Activated CD4-positive, alpha-beta T cell treated with anti-CD3 and anti-CD28 coated beads, Interleukin-10, Interleukin-2, amounts not matched to agents 100 ng/mL and 50 ng/mL, durations not matched to agents 16 hours and 8 hours (primary cell): ENCODE results near the gene GALNT17.

Experiments
- DNase-seq: peaks from one replicate; pipeline ENCODE4 v3.0.0-alpha.2; 2020

GALNT17 gene

DNA sequence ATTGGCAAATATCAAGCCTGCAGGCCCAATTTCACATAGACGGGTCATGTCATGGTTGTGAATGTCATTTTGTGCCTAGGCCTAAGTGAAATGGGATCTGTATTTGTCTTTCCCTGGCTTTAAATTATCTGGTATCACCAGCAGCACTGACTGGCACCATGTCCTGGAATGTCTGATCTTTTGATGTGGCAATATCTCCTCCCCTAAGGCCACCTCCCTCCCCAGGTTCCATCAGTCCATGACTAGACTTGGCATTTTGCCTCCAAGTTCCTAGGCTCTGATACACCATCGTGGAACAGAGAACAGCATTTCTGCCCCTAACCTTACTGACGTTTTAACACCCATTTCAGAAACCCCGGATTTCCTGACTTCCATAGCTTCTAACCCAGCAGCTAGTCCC, 513.9 kb downstream of the GALNT17 start:
- no peak for DNase-seq

GRCh38 chr7:71649812-71650211, 517.9 kb downstream of the GALNT17 start:
- no peak for DNase-seq

- no peak for DNase-seq
Observed at GRCh38 chr7:71650653-71651337, 518.9 kb downstream of the GALNT17 start.

DNA sequence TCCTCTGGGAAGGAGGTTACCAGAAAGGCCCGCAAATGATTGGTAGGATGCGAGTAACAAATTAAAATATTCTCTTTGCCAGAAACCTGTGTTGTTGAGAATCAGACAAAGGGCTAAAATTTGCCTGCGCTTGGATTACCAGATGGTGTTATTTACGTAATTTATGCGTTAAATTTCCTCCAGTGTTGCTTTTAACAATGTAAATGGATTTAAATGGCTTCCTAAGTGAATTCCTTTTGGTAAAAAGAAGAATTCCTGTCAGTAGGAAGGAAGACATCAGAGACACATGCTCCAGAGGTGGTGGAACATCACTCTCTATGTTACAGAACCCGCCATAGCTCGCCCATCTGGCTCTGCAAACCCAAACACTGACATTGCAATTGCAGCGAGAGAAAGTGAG, 520.6 kb downstream of the GALNT17 start:
- DNase-seq, result no peak

DNA sequence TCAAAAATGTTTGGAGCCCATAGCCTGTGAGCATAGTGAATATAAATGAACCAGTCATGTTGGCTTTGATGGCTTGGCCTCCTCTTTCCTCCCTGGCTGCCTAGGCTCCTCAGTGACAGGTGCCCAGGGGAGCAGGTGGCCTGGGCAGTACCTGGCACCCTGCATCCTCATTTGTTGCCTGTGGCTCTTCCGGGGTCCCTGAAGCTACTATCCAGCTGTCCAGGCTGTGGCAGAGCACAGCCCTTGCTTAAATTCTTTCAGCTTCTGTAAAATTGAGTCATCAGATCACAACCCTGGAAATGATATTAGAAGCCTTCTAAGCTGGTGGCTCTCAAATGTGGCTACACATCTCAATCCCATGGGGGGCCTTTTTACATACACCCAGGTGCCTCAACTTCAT, 525.4 kb downstream of the GALNT17 start:
- no peak for DNase-seq

- no peak for DNase-seq
Observed at GRCh38 chr7:71659622-71660021, 527.7 kb downstream of the GALNT17 start.

- DNase-seq, result no peak
Observed at GRCh38 chr7:71661671-71662224, 529.8 kb downstream of the GALNT17 start.

GRCh38 chr7:71665716-71666115, 533.8 kb downstream of the GALNT17 start:
- no peak for DNase-seq

DNA sequence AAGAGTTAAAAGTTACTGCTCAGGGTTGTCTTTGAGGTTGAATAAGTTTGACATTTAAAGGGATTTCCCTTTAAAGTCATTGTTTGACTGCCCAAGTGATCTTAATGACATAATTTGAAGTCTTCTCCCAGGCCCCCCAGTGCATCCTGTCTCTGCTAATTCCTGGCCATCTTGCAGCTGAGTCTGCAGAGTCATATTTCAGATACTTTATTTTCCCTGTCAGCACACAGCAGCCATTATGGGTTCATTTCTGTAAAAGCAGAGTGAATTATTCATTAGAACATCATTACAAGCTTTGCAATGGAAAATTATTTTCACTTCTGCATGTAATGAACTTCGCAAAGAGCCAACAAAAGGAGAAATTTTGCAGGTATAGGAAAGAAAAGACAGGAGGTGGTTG, 536.6 kb downstream of the GALNT17 start:
- no peak for DNase-seq

GRCh38 chr7:71679480-71679879, 547.5 kb downstream of the GALNT17 start:
- no peak for DNase-seq

DNA sequence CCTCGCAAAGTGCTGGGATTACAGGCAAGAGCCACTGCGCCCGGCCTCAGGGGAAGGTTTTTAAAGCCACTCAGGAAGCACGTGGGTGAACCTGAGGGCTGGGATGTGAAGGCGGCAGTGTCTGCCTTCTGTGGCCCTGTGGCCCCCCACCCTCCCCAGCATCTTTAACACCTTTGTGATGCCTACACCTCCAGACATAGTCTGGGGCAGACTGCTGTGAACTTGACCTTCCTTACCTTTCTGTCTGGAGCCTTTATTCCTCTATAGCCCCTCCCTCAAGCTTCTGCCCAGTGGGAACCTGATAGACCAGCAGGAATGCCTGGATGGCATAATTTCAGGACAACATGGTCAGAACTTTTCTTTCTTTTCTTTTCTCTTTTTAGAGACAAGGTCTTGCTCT, 550.2 kb downstream of the GALNT17 start:
- DNase-seq, result no peak

DNA sequence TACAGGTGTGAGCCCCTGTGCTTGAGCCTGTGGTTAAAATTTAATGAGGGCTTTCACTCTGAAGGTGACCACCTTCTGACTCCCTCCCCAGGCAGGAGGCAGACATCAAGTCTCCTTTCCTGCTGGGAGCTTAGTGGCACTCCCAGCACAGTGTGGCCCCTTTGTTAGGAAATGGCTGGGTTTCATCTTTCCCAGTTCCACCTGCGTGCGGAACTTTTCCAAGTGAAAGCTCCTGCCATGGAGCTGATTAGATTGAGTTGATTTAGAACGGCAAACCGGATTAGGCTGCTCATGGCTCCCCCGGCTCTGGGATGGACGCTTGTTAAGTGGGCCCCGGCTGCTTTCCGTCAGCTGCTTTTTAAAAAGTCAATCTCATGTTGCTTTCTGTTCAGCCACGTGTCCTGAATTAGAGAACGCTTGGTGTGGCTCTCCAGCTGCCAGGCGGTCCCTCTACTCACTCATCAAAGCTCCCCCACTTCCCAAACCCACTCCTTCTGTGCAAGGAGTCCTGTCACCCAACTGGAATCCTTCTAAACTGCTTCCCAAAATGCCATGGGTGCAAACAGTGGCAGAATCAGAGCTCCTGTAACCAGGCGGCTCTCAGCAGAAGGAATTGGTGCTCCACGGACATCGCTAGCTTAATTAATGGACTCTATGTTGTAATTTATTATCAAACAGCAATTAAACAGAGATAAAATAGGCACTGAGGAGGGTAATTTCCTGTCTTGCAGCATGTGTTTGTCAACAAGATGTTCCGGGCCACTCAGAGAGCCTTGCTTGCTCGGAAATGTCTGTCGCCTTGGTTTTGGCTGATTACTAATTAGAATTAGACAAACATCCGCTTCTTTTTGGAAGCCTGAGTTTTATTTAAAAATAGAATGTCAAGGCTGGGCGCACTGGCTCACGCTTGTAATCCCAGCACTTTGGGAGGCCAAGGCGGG, 551.2 kb downstream of the GALNT17 start:
- no peak for DNase-seq

DNA sequence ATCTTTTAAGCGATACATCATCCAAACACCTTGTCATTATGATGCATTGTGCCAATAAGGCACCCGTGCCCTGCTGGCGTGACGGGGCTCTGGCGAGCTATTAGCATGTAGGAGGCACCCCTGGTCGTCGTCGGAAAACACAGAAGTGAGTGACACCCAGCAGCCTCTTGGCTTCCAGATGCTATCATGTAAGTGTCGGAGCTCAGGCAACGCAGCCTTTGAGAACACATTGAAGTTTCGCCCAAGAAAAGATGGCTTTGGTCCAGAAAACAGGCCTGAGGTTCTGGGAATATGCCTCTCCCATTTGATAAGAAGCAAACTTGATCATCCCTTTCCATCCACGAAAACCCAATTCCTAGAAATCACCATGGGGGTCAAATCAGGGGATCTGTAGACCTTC, 555.3 kb downstream of the GALNT17 start:
- DNase-seq, result no peak

- no peak for DNase-seq
Observed at GRCh38 chr7:71687831-71688599, 556.1 kb downstream of the GALNT17 start.

DNA sequence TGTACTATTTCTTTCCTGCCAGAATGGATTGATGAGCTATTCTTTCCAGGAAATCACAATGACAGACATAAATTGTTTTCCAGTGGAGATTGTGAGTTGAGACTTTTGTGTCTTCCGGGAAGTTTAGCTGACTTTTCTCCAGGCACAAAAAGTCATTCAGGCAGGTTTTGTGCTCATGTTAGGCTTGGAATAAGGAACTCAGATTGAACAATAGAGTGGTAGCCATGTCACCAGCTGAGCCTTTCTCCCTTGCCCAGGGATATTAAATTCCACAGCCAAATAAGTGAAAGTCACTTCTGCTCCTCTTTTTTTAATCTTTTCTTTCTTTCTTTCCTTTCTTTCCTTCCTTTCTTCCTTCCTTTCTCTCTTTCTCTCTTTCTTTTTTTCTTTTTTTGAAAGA, 559.6 kb downstream of the GALNT17 start:
- no peak for DNase-seq

GRCh38 chr7:71694665-71695064, 562.7 kb downstream of the GALNT17 start:
- DNase-seq, result no peak

DNA sequence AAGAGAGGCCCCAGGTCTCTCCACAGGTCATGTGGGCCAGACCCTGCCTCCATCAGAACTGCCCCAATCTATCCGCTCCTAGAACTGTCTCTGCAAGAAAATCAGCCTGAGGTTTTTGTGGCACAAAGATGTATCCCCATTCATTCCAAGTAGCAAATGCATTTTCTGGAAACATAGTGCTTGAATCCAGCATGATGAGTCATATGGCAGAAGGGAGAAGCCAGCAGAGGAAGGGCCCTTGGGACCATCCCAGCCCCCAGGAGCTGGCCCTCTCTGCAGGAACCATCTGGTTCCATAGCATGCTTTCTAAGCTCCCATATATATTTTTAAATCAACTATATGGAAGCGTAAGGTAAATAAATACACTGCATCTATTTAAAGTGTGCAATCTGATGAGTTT, 563.2 kb downstream of the GALNT17 start:
- no peak for DNase-seq

GRCh38 chr7:71696511-71696910, 564.6 kb downstream of the GALNT17 start:
- no peak for DNase-seq

GRCh38 chr7:71697400-71697799, 565.5 kb downstream of the GALNT17 start:
- no peak for DNase-seq

DNA sequence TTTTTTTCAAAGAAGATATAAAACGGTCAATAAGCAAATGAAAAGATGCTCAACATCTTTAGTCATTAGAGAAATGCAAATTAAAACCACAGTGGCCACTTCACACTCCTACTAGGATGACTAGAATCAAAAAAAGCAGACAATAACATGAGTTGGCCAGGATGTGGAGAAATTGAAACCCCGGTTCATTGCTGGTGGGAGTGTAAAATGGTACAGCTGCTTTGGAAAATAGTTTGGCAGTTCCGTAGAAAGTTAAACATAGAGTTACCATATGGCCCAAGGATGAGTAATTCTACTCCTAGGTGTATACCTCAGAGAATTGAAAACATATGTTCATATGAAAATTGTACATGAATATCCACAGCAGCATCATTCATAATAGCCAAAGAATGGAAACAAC, 573.3 kb downstream of the GALNT17 start:
- DNase-seq, result no peak

- no peak for DNase-seq
Observed at GRCh38 chr7:71705901-71706596, 574.1 kb downstream of the GALNT17 start.

- DNase-seq, result no peak
Observed at GRCh38 chr7:71706597-71706975, 574.6 kb downstream of the GALNT17 start.

- DNase-seq, result no peak
Observed at GRCh38 chr7:71707041-71707440, 575.1 kb downstream of the GALNT17 start.
